Natural killer cell (primary cell): ENCODE data around the gene MBL2. TPM values are rescaled to one million over a fixed set of nuclear protein-coding genes. Genes with fewer than 3 reads are reported as not detected.

ENCODE experiments used
- ATAC-seq, 3 donors: fragments of 150-1000 bp in 2 of 3; fragments of 200-7000 bp in 1 of 3; cut with Tn5 transposase; 1 replicate in 1 of 3; 2 replicates in 2 of 3; pipeline ENCODE4 v1.10.0; 2021; ENCODE audit warnings: mild to moderate bottlenecking in 2 of 3, moderate library complexity in 2 of 3
- DNase-seq, 2 donors: peaks; one replicate each; pipeline versions ENCODE4 v3.0.0 to v3.0.0-alpha.2; 2013 to 2021; ENCODE audit warnings: mixed read lengths in 1 of 2
- H3K27ac ChIP-seq: one replicate; pipeline ENCODE4 v1.5.1; 2013; ENCODE audit warnings: mild to moderate bottlenecking, low read length
- H3K27me3 ChIP-seq: one replicate; pipeline ENCODE4 v1.6.1; 2013; ENCODE audit warnings: low read length; ENCODE audit not compliant: control insufficient read depth, insufficient read depth
- H3K36me3 ChIP-seq: one replicate; pipeline ENCODE4 v1.6.1; 2013; ENCODE audit warnings: low read length; ENCODE audit not compliant: control insufficient read depth, insufficient read depth
- H3K4me1 ChIP-seq: one replicate; pipeline ENCODE4 v1.6.1; 2013; ENCODE audit warnings: low read length; ENCODE audit not compliant: control insufficient read depth, insufficient read depth
- H3K4me3 ChIP-seq: one replicate; pipeline ENCODE4 v1.5.1; 2013; ENCODE audit warnings: low read length
- H3K9me3 ChIP-seq: one replicate; pipeline ENCODE4 v1.6.1; 2013; ENCODE audit warnings: low read length; ENCODE audit not compliant: control insufficient read depth, insufficient read depth
- H3K27ac Mint-ChIP-seq, 2 donors: one replicate each; pipeline ENCODE4 v1.8.0; 2022; ENCODE audit warnings: mild to moderate bottlenecking in 2 of 2, mixed read lengths in 2 of 2, moderate library complexity in 1 of 2
- H3K27me3 Mint-ChIP-seq, 2 donors: one replicate each; pipeline ENCODE4 v1.8.0; 2022; ENCODE audit warnings: low read depth in 2 of 2, mixed read lengths in 2 of 2
- H3K36me3 Mint-ChIP-seq: one replicate; pipeline ENCODE4 v1.8.0; 2022; ENCODE audit warnings: mixed read lengths
- H3K4me1 Mint-ChIP-seq, 2 donors: one replicate each; pipeline ENCODE4 v1.8.0; 2022; ENCODE audit warnings: mixed read lengths in 2 of 2
- H3K4me3 Mint-ChIP-seq: one replicate; pipeline ENCODE4 v1.8.0; 2022; ENCODE audit warnings: mild to moderate bottlenecking, moderate library complexity, mixed read lengths
- H3K9me3 Mint-ChIP-seq, 2 donors: one replicate each; pipeline ENCODE4 v1.8.0; 2022; ENCODE audit warnings: mixed read lengths in 2 of 2
- CTCF ChIP-seq: fragments of 200-600 bp; IDR thresholded peaks from one replicate; pipeline ENCODE4 v1.8.0; 2022; ENCODE audit warnings: antibody characterized with exemption
- WGBS: methylation state at CpG from one replicate; pipeline ENCODE4 v1.1.7; 2013; ENCODE audit warnings: missing lambda C conversion rate; ENCODE audit not compliant: insufficient coverage; 5-methylcytosine and 5-hydroxymethylcytosine counted together
- intact Hi-C: fragments of 100-400 bp; cut with micrococcal nuclease; formaldehyde crosslinking; loops from one replicate; pipeline ENCODE4 v1.14.2; 2022
- total RNA-seq, 4 donors: library from RNA; stranded (reverse); fragments of 120-200 nt in 1 of 4; gene quantifications; one replicate each; pipeline versions ENCODE4 v1.2.3 to v1.2.4, GENCODE V29; 2013 to 2022

Gene MBL2
- total RNA-seq, 3 donors from 2014 or later (not counting 1 experiment from before 2014, with no cell fraction given) = not detected

- no peaks in the 10 kb centered on the region for H3K36me3 ChIP-seq
- Mint-ChIP-seq H3K4me3 (no peak overlapping the region), H3K4me1 (no peaks in the 10 kb centered on the region), H3K27me3 (no peaks in the 10 kb centered on the region), H3K36me3 (no peaks in the 10 kb centered on the region), H3K9me3 (peaks cover 4 to 7% of the 10 kb centered on the region in 2 donors), H3K27ac (no peak overlapping the region)
- ATAC-seq (no peak), DNase-seq (no peak)
- no peaks in the 10 kb centered on the region for H3K4me1 ChIP-seq
- H3K4me3 ChIP-seq = no peak overlapping the region
- H3K27me3 ChIP-seq = no peaks in the 10 kb centered on the region
- 61% methylated on average over 8 of the region's 8 CpGs for WGBS
- no peaks in the 10 kb centered on the region for H3K9me3 ChIP-seq
- no peak for TF ChIP-seq CTCF
- no peak overlapping the region for H3K27ac ChIP-seq
- intact Hi-C loops = no loop called here
Measured at GRCh38 chr10:52744057-52744805, 28.4 kb downstream of the MBL2 start.

GRCh38 chr10:52742731-52743130, 29.9 kb downstream of the MBL2 start:
- no peaks in the 10 kb centered on the region for H3K27me3 Mint-ChIP-seq
- no peaks in the 10 kb centered on the region for H3K27me3 ChIP-seq
- DNase-seq (no peak), ATAC-seq (no peak)
- WGBS = 16% methylated on average over 3 of the region's 3 CpGs
- H3K9me3 Mint-ChIP-seq = peaks cover 0 to 3% of the 10 kb centered on the region in 2 donors
- H3K27ac ChIP-seq = no peak overlapping the region
- TF ChIP-seq CTCF = no peak
- H3K4me3 Mint-ChIP-seq = no peak overlapping the region
- H3K36me3 ChIP-seq = no peaks in the 10 kb centered on the region
- no peaks in the 10 kb centered on the region for H3K4me1 ChIP-seq
- no peaks in the 10 kb centered on the region for H3K4me1 Mint-ChIP-seq
- no peak overlapping the region for H3K4me3 ChIP-seq
- no peaks in the 10 kb centered on the region for H3K9me3 ChIP-seq
- no peaks in the 10 kb centered on the region for H3K36me3 Mint-ChIP-seq
- intact Hi-C loops = no loop called here
- no peak overlapping the region for H3K27ac Mint-ChIP-seq

GRCh38 chr10:52741851-52742250, 30.7 kb downstream of the MBL2 start:
- Mint-ChIP-seq H3K9me3 (peaks cover 0 to 3% of the 10 kb centered on the region in 2 donors), H3K4me1 (no peaks in the 10 kb centered on the region), H3K4me3 (no peak overlapping the region), H3K36me3 (no peaks in the 10 kb centered on the region), H3K27ac (no peak overlapping the region), H3K27me3 (no peaks in the 10 kb centered on the region)
- intact Hi-C loops = no loop called here
- H3K27ac ChIP-seq = no peak overlapping the region
- H3K36me3 ChIP-seq = no peaks in the 10 kb centered on the region
- 100% methylated on average over 2 of the region's 2 CpGs for WGBS
- H3K4me3 ChIP-seq = no peak overlapping the region
- no peaks in the 10 kb centered on the region for H3K9me3 ChIP-seq
- TF ChIP-seq CTCF = no peak
- H3K27me3 ChIP-seq = no peaks in the 10 kb centered on the region
- ATAC-seq (no peak), DNase-seq (no peak)
- no peaks in the 10 kb centered on the region for H3K4me1 ChIP-seq
